Stimulated activated naive CD8-positive, alpha-beta T cell treated with anti-CD3 and anti-CD28 coated beads, Interleukin-15, amount 100 ng/mL, for 72 hours (primary cell): Measurements from ENCODE around the gene GOLPH3L.
"Not testable (repeated sequence)": the region's sequence is repeated elsewhere in the genome, so short reads cannot be mapped to it uniquely, and the experiment has no call there.

Experiments
- ATAC-seq: fragments of 150-1000 bp; cut with Tn5 transposase; 2 replicates; pipeline ENCODE4 v1.10.0; 2021; ENCODE audit warnings: mild to moderate bottlenecking, moderate library complexity
- DNase-seq, 2 donors: peaks; one replicate each; pipeline ENCODE4 v3.0.0; 2021 to 2022
- H3K27ac Mint-ChIP-seq, 2 donors: one replicate each; pipeline ENCODE4 v1.8.0; 2022; ENCODE audit warnings: mild to moderate bottlenecking in 2 of 2, mixed read lengths in 2 of 2, moderate library complexity in 2 of 2
- H3K27me3 Mint-ChIP-seq: one replicate; pipeline ENCODE4 v1.8.0; 2022; ENCODE audit warnings: mixed read lengths
- H3K4me1 Mint-ChIP-seq: one replicate; pipeline ENCODE4 v1.8.0; 2022; ENCODE audit warnings: mild to moderate bottlenecking, mixed read lengths
- H3K4me3 Mint-ChIP-seq, 2 donors: one replicate each; pipeline ENCODE4 v1.8.0; 2022; ENCODE audit warnings: mild to moderate bottlenecking in 2 of 2, mixed read lengths in 2 of 2, moderate library complexity in 1 of 2
- H3K9me3 Mint-ChIP-seq, 2 donors: one replicate each; pipeline ENCODE4 v1.8.0; 2022; ENCODE audit warnings: mixed read lengths in 2 of 2

GOLPH3L gene

GRCh38 chr1:150629115-150629928 is 67.6 kb downstream of the GOLPH3L start, which contains the start of gene ENSA:
ENSA (minus strand) TSS chr1:150629612; CDS start chr1:150629470, 142 bp downstream.
- peak; percentile 96 to 97 for DNase-seq
- peaks cover 27% of the 10 kb centered on the region for H3K4me1 Mint-ChIP-seq
- ATAC-seq, result peak; percentile 94
- H3K9me3 Mint-ChIP-seq, result no peaks in the 10 kb centered on the region
- no peak within 1 kb of the TSS for H3K4me3 Mint-ChIP-seq
- no peak within 1 kb of the TSS for H3K27ac Mint-ChIP-seq
- no peaks in the 10 kb centered on the region for H3K27me3 Mint-ChIP-seq

DNA sequence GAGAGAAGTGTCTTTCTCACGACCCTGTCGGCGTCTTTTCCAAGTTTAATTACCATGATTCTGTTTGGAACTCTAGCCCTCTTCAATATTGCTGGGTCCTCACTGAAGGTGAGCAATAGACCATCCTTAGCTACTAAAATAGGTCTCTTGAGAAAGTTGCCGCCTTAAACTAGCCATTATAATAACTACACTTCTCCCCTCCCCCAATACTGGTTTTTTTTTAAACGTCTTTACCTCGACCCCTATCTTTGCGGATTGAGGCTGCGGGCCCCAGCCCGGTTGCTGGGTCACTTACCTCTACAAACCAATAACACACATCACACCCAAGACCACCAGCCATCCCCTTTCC is 68.2 kb downstream of the GOLPH3L start:
- DNase-seq (no peak), ATAC-seq (no peak)
- no peak overlapping the region for H3K27ac Mint-ChIP-seq
- no peak overlapping the region for H3K4me3 Mint-ChIP-seq
- no peaks in the 10 kb centered on the region for H3K27me3 Mint-ChIP-seq
- H3K4me1 Mint-ChIP-seq, result peaks cover 32% of the 10 kb centered on the region
- no peaks in the 10 kb centered on the region for H3K9me3 Mint-ChIP-seq

DNA sequence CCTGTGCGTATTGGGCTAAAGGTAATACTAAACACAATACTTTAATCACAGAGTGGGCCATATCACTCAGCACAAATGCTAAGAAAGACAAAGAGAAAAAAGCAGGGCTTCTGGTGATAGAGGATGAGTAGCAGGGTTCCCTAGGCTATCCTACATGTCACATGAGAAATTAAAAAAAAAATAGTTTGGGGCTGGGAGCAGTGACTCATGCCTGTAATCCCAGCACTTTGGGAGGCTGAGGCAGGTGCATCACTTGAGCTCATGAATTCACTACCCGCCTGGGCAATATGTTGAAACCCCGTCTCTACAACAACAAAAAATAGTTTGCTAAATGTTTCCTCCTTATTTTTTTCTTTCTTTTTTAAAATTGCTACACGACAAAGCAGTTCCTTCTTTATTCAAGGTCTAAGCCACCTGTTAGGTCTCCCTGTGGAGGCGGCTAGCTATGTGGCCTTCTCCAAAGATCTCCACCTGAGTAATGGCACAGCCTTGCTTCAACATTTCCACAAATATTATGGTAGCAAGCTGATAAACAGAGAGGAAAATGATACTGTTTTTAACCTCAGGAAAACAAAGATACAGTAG is 69.0 kb downstream of the GOLPH3L start:
- H3K27ac Mint-ChIP-seq, result peak overlapping the region in 1 of 2 donors; percentile 91
- peak overlapping the region in 1 of 2 donors; percentile 16 for H3K4me3 Mint-ChIP-seq
- no peaks in the 10 kb centered on the region for H3K27me3 Mint-ChIP-seq
- no peaks in the 10 kb centered on the region for H3K9me3 Mint-ChIP-seq
- peaks cover 39% of the 10 kb centered on the region for H3K4me1 Mint-ChIP-seq
- DNase-seq (no peak), ATAC-seq (no peak)

- no peak overlapping the region for H3K4me3 Mint-ChIP-seq
- no peaks in the 10 kb centered on the region for H3K9me3 Mint-ChIP-seq
- ATAC-seq (no peak), DNase-seq (no peak)
- H3K4me1 Mint-ChIP-seq, result peaks cover 57% of the 10 kb centered on the region
- H3K27ac Mint-ChIP-seq, result no peak overlapping the region
- H3K27me3 Mint-ChIP-seq, result no peaks in the 10 kb centered on the region
These were observed 70.8 kb downstream of the GOLPH3L start for GRCh38 chr1:150626150-150626549.

GRCh38 chr1:150624546-150624945 is 72.4 kb downstream of the GOLPH3L start:
- DNase-seq, ATAC-seq, H3K9me3 Mint-ChIP-seq, H3K27me3 Mint-ChIP-seq, H3K27ac Mint-ChIP-seq: not testable (repeated sequence)
- H3K4me1 Mint-ChIP-seq, result peaks cover 58% of the 10 kb centered on the region
- peak overlapping the region in 1 of 2 donors; percentile 10 for H3K4me3 Mint-ChIP-seq

DNA sequence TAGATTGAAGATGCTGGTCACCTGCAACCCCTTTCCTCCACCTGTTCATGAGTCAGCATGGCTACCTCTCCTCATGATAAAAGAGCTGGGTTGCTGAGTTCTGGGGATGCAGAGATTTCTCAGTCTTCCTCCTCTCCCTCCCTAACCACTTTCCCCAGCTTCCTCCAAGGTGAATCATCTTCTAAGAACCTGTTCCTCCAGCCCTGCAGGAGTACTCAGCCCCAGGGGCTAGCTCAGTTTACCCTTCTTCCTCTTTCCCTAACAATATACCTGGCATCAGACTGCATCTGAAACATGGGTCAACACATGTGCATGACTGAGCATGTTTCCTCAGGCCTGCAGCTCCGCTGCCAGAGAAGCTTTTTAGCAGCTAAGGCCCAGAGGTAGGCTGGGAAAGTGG is 72.8 kb downstream of the GOLPH3L start:
- H3K27ac Mint-ChIP-seq, DNase-seq, H3K4me3 Mint-ChIP-seq, H3K27me3 Mint-ChIP-seq, ATAC-seq, H3K9me3 Mint-ChIP-seq: not testable (repeated sequence)
- H3K4me1 Mint-ChIP-seq, result peaks cover 61% of the 10 kb centered on the region

DNA sequence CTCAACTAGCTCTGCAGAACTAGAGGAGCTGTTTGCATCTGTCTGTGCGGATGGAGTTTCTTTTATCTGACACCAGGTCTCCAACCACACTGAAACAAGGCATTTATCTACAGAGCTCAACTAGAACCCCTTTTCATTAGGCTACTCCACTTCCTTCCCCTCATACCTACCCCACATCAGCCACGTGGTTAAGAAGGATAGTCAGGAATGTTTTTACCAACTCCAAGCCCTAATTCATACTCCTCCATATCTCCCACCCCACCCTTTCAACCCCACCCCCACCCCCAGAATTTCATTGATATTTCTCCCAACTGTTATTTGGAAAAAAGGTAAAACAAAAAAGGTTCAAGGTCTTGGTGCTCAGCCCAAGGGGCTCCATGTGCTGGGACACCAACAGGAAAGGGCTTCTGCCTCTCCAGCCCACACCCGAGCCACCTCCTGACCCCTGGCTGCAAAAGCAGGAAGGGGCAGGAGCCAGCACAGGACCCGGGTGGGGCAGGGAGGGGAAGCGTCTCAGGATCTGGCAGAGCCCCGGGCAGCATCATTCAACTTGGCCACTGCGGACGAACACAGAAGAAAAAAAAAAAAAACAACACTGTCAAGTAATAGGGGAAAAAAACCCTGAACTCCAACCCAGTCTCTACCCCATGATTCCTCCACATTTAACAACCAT is 74.5 kb downstream of the GOLPH3L start:
- no peaks in the 10 kb centered on the region for H3K9me3 Mint-ChIP-seq
- no peak for ATAC-seq
- H3K27me3 Mint-ChIP-seq, result no peaks in the 10 kb centered on the region
- DNase-seq, result no peak
- peaks cover 61% of the 10 kb centered on the region for H3K4me1 Mint-ChIP-seq
- H3K4me3 Mint-ChIP-seq, result peak overlapping the region in 1 of 2 donors; percentile 36
- H3K27ac Mint-ChIP-seq, result peak overlapping the region; percentile 36 to 76

- ATAC-seq, result no peak
- Mint-ChIP-seq H3K9me3 (no peaks in the 10 kb centered on the region), H3K4me3 (peak overlapping the region in 1 of 2 donors; percentile 36), H3K27me3 (no peaks in the 10 kb centered on the region), H3K4me1 (peaks cover 67% of the 10 kb centered on the region), H3K27ac (peak overlapping the region; percentile 36 to 76)
- peak; percentile 34 to 51 for DNase-seq
These were observed 75.3 kb downstream of the GOLPH3L start for GRCh38 chr1:150621497-150622302.

DNA sequence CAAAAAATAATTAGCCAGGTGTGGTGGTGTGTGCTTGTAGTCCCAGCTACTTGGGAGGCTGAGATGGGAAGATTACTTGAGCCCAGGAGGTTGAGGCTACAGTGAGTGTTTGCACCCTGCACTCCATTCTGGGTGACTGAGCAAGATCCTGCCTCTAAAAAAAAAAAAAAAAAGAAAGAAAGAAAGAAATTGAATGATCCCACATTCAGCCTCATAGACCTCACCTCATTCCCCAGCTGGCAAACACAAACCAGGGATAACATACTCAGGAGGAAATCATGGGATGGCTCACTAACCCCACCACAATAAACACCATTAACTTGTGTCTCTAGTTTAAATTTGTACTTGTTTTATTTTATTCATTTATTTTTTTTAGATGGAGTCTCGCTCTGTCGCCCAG is 76.0 kb downstream of the GOLPH3L start:
- Mint-ChIP-seq H3K4me3 (no peak overlapping the region), H3K9me3 (no peaks in the 10 kb centered on the region), H3K27me3 (no peaks in the 10 kb centered on the region), H3K4me1 (peaks cover 71% of the 10 kb centered on the region), H3K27ac (no peak overlapping the region)
- no peak for DNase-seq
- ATAC-seq, result no peak

DNA sequence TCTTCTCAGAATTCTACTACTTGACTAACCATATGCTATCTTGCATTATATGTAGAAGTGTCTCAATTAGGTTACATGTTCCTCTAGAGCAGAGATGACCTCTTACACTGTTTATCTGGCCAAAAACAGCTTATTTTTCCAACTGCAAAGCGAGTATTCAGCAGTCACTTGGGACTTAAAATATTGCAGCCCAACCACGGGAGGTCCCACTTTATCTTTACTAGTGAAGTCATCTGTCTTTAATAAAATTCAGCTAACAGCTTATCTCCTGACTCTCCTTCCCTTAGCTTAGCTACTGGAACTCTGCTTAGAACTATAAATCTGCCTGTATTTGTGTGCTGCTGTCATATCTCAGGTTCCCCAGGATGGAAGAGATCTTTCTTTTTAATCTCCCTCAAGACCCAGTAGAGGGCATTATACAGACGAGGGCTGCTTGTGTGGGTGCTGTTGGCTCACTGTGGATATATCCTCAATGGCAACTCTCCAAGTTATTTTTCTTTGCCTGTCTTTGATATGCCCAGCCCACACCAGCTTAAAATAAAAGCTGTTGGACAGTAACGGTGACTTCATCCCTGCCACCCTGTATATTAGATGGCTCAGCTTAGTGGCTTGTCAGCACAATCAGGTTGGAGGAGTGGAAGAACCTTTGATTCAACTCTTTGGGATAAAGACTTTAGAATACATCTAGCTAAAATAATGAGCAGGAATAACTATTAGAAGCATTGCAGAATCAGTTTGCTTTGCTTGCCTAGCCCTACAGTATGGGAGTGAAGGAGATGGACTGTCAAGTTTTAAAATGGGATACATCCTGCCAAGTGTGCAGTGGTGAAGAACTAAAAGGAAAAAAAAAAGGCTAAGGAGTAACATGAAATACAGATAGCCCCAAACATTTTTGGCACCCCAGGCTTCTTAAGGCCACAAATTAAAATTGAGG is 77.1 kb downstream of the GOLPH3L start:
- ATAC-seq (peak; percentile 49), DNase-seq (no peak)
- no peak overlapping the region for H3K4me3 Mint-ChIP-seq
- H3K27ac Mint-ChIP-seq, result peak overlapping the region; percentile 14 to 36
- no peaks in the 10 kb centered on the region for H3K9me3 Mint-ChIP-seq
- H3K27me3 Mint-ChIP-seq, result no peaks in the 10 kb centered on the region
- peaks cover 71% of the 10 kb centered on the region for H3K4me1 Mint-ChIP-seq

DNA sequence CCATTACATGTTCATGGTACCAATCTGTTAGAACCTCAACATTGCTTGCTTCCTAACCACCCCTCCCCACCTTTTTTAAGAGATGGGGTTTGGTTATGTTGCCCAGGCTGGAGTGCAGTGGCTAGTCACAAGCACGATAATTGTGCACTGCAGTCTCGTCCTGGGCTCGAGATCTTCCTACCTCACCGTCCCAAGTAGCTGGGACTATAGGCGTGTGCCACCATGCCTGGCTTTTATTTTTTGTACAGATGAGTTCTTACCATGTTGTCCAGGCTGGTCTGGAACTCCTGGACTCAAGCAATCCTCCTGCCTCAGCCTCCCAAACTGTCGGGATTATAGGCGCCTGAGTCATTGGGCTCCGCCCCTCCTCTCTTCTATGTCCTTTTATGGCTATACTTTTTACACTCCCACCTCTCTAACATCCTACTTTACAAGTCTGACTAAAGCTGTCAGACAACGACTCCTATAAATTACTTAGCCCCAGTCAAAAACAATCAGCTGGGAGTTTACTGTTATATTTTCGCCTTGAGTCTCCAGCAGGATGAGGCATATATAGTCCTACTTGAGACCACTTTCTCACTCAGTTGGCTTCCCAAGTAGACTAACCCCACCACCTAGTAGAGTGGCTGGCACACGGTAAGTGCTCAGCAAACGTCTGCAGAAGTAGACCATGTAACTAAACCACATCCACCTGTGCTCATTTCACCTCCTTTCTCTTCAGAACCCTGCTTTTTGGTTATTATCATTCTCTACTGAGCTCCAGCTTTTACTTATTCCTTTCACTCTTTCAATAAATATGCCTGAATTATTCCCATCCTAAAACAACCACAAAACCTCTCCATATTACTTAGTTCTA is 81.4 kb downstream of the GOLPH3L start:
- Mint-ChIP-seq H3K4me3 (peak overlapping the region; percentile 3 to 57), H3K27me3 (no peaks in the 10 kb centered on the region), H3K9me3 (no peaks in the 10 kb centered on the region), H3K27ac (peak overlapping the region in 1 of 2 donors; percentile 63), H3K4me1 (peaks cover 74% of the 10 kb centered on the region)
- DNase-seq (no peak), ATAC-seq (no peak)

- Mint-ChIP-seq H3K27me3 (no peaks in the 10 kb centered on the region), H3K27ac (peak overlapping the region; percentile 77 to 95), H3K4me3 (peak overlapping the region; percentile 59 to 78), H3K9me3 (no peaks in the 10 kb centered on the region), H3K4me1 (peaks cover 64% of the 10 kb centered on the region)
- ATAC-seq, result peak; percentile 75
- peak; percentile 40 to 67 for DNase-seq
These were observed 83.7 kb downstream of the GOLPH3L start for GRCh38 chr1:150613061-150613920.

DNA sequence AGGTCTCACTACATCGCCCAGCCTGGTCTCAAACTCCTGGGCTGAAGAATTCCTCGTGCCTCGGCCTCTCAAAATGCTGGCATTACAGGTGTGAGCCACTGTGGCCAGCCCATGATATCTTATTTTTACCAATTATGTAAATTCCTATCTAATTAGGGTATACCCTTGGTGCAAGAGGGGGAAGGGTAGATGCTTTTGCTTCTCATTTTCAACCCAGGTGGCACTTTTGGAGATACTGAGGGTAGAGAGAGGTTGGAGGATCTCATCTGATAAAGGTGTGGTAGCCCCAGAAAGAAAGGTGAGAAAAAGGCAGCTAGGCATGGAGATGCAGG is 85.0 kb downstream of the GOLPH3L start:
- Mint-ChIP-seq H3K4me1 (peaks cover 60% of the 10 kb centered on the region), H3K9me3 (no peaks in the 10 kb centered on the region), H3K27me3 (no peaks in the 10 kb centered on the region), H3K27ac (peak overlapping the region; percentile 77 to 95), H3K4me3 (peak overlapping the region; percentile 59 to 78)
- ATAC-seq (no peak), DNase-seq (no peak)
